IPS-15b (cell line): ENCODE measurements around the gene ANKS1A.

Experiments
- H3K27me3 ChIP-seq: one replicate; pipeline ENCODE4 v1.6.1; 2013; ENCODE audit warnings: low read length; ENCODE audit not compliant: control insufficient read depth, insufficient read depth
- H3K36me3 ChIP-seq: one replicate; pipeline ENCODE4 v1.6.1; 2013; ENCODE audit warnings: low read length; ENCODE audit not compliant: control insufficient read depth, insufficient read depth
- H3K4me1 ChIP-seq: one replicate; pipeline ENCODE4 v1.6.1; 2013; ENCODE audit warnings: mild to moderate bottlenecking, low read length; ENCODE audit not compliant: control insufficient read depth, insufficient read depth
- H3K4me3 ChIP-seq: one replicate; pipeline ENCODE4 v1.5.1; 2013; ENCODE audit warnings: low read depth, low read length
- H3K9ac ChIP-seq: one replicate; pipeline ENCODE4 v1.6.1; 2013; ENCODE audit warnings: low read depth, mild to moderate bottlenecking, low read length
- H3K9me3 ChIP-seq: one replicate; pipeline ENCODE4 v1.6.1; 2013; ENCODE audit warnings: mild to moderate bottlenecking, low read length; ENCODE audit not compliant: control insufficient read depth, insufficient read depth

Gene ANKS1A

DNA sequence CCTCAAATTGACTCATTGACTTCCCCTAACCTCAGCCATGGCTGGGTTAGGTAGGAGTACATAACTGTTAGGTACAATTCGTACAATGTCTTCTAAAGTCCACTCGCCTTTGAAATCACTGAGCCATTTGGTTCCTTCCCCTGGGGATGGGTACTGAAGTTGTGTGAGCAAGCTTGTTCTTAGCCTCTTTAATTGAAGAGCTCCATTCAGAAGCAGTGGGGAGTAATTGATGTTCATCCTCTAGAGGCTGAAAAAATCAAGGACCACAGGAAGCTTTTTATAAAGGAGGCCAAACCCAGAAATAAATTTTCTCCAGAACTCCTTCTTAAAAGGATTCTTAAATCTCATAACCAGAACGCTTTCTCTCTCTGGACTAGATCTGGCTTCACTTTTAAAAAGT lies 60.6 kb downstream of the ANKS1A start:
- Histone ChIP-seq H3K4me3 (no peak overlapping the region), H3K9ac (no peak overlapping the region), H3K27me3 (no peaks in the 10 kb centered on the region), H3K4me1 (no peaks in the 10 kb centered on the region), H3K9me3 (no peaks in the 10 kb centered on the region), H3K36me3 (no peaks in the 10 kb centered on the region)

DNA sequence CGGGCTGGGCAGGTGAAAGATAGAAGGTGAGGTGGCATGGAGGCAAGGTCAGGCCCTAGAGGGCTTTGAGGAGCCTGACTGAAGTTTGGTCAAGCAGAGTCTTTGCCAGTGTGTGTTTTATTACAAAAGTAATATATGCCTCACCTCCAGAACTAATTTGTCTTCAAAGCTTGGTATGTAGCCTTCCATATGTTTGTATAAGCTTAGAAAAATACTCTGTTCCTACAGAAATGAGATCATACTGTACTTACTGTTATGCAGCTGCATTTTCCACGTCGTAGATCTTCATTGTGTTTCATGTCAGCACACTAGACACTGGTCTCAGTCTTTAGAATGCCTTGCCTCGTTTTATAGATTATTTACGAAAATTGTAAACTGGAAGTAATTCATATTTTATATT lies 61.8 kb downstream of the ANKS1A start:
- H3K36me3 ChIP-seq, result no peaks in the 10 kb centered on the region
- no peak overlapping the region for H3K9ac ChIP-seq
- H3K9me3 ChIP-seq, result no peaks in the 10 kb centered on the region
- no peaks in the 10 kb centered on the region for H3K4me1 ChIP-seq
- H3K4me3 ChIP-seq, result no peak overlapping the region
- no peaks in the 10 kb centered on the region for H3K27me3 ChIP-seq

- H3K36me3 ChIP-seq, result no peaks in the 10 kb centered on the region
- H3K9me3 ChIP-seq, result no peaks in the 10 kb centered on the region
- no peaks in the 10 kb centered on the region for H3K27me3 ChIP-seq
- H3K9ac ChIP-seq, result no peak overlapping the region
- H3K4me1 ChIP-seq, result no peaks in the 10 kb centered on the region
- no peak overlapping the region for H3K4me3 ChIP-seq
Observed at GRCh38 chr6:34951731-34952130, 62.7 kb downstream of the ANKS1A start.

- Histone ChIP-seq H3K27me3 (no peaks in the 10 kb centered on the region), H3K9me3 (no peaks in the 10 kb centered on the region), H3K36me3 (no peaks in the 10 kb centered on the region), H3K9ac (no peak overlapping the region), H3K4me1 (no peaks in the 10 kb centered on the region), H3K4me3 (no peak overlapping the region)
Observed at GRCh38 chr6:34953061-34954025, 64.3 kb downstream of the ANKS1A start.

DNA sequence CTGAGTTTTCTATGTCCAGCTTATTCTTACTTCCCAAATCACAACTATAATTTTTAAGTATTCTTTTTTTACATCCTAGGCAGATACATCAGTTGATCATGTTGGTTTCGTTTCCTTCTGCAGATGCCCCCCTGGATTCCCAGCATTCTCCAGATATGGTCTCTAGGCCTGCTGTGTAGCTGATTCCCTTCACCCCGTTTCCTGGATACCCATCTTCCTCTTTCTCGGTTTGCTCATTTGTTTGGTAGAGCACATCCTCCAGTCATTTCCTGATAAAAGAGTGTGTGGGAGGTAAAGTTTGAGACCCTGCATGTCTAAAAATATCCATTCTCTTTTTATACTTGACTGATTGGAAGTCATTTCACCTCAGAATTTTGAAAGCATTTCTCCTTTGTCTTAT lies 66.4 kb downstream of the ANKS1A start:
- H3K36me3 ChIP-seq, result no peaks in the 10 kb centered on the region
- H3K4me3 ChIP-seq, result no peak overlapping the region
- no peaks in the 10 kb centered on the region for H3K9me3 ChIP-seq
- no peaks in the 10 kb centered on the region for H3K27me3 ChIP-seq
- no peak overlapping the region for H3K9ac ChIP-seq
- no peaks in the 10 kb centered on the region for H3K4me1 ChIP-seq

- Histone ChIP-seq H3K27me3 (no peaks in the 10 kb centered on the region), H3K9me3 (no peaks in the 10 kb centered on the region), H3K4me3 (no peak overlapping the region), H3K36me3 (no peaks in the 10 kb centered on the region), H3K4me1 (no peaks in the 10 kb centered on the region), H3K9ac (no peak overlapping the region)
Observed at GRCh38 chr6:34957231-34957783, 68.3 kb downstream of the ANKS1A start.

DNA sequence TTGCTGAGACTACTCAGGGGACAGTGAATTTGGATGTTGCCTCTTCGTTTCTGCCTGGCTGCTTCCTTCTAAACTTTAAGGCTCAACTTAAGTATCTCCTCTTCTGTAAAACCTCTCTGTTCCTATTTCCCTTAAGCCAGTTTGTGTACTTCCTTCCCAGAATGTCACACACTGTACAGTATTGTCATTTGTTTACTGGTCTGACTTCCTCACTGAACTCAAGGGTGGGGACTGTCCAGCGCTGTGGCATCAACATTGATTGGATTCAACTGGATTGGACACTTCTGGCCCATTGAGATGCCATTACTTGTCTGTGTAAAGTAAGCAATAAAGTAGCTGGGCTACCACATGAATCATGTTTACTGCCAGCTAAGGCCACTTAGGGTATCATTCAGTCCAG lies 69.7 kb downstream of the ANKS1A start:
- H3K27me3 ChIP-seq, result no peaks in the 10 kb centered on the region
- no peak overlapping the region for H3K9ac ChIP-seq
- no peak overlapping the region for H3K4me3 ChIP-seq
- no peaks in the 10 kb centered on the region for H3K36me3 ChIP-seq
- H3K4me1 ChIP-seq, result no peaks in the 10 kb centered on the region
- H3K9me3 ChIP-seq, result no peaks in the 10 kb centered on the region

- Histone ChIP-seq H3K27me3 (no peaks in the 10 kb centered on the region), H3K4me1 (no peaks in the 10 kb centered on the region), H3K9me3 (no peaks in the 10 kb centered on the region), H3K4me3 (no peak overlapping the region), H3K9ac (no peak overlapping the region), H3K36me3 (no peaks in the 10 kb centered on the region)
Observed at GRCh38 chr6:34959224-34959623, 70.2 kb downstream of the ANKS1A start.

- no peaks in the 10 kb centered on the region for H3K4me1 ChIP-seq
- no peak overlapping the region for H3K9ac ChIP-seq
- H3K36me3 ChIP-seq, result no peaks in the 10 kb centered on the region
- H3K27me3 ChIP-seq, result no peaks in the 10 kb centered on the region
- no peak overlapping the region for H3K4me3 ChIP-seq
- no peaks in the 10 kb centered on the region for H3K9me3 ChIP-seq
Observed at GRCh38 chr6:34961082-34961481, 72.0 kb downstream of the ANKS1A start.

DNA sequence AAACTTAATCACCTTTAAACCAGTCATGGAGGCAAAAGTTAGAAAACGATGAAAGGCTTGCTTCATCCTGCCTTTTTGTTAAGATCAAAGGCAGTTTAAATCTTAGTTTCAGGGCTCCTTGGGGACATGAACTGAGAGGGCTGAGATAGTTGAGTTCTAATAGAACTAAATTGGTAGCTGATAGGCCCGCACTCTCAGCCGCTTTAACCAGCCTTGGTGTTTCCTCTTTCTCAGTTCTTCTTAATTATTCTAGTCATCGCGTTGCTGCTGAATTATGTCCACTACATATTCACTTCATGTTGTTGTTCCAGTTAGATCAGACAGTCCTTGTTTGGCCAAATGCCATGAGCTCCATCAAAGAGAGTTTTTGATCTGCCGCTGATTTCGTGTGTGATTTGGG lies 72.5 kb downstream of the ANKS1A start:
- Histone ChIP-seq H3K9me3 (no peaks in the 10 kb centered on the region), H3K9ac (no peak overlapping the region), H3K27me3 (no peaks in the 10 kb centered on the region), H3K4me1 (no peaks in the 10 kb centered on the region), H3K36me3 (no peaks in the 10 kb centered on the region), H3K4me3 (no peak overlapping the region)

- Histone ChIP-seq H3K36me3 (peaks cover 1% of the 10 kb centered on the region), H3K27me3 (no peaks in the 10 kb centered on the region), H3K4me1 (no peaks in the 10 kb centered on the region), H3K9me3 (no peaks in the 10 kb centered on the region), H3K9ac (no peak overlapping the region), H3K4me3 (no peak overlapping the region)
Observed at GRCh38 chr6:34964564-34964963, 75.5 kb downstream of the ANKS1A start.

- Histone ChIP-seq H3K4me1 (no peaks in the 10 kb centered on the region), H3K4me3 (no peak overlapping the region), H3K27me3 (no peaks in the 10 kb centered on the region), H3K9ac (no peak overlapping the region), H3K36me3 (peaks cover 2% of the 10 kb centered on the region), H3K9me3 (no peaks in the 10 kb centered on the region)
Observed at GRCh38 chr6:34967461-34967860, 78.4 kb downstream of the ANKS1A start.
